AG09309 (cell line): ENCODE measurements around the gene TRIM15.
"Not testable (repeated sequence)": the region's sequence is repeated elsewhere in the genome, so short reads cannot be mapped to it uniquely, and the experiment has no call there.

Source experiments
- DNase-seq: peaks from one replicate; pipeline ENCODE4 v3.0.0-alpha.2; 2010; ENCODE audit warnings: low read depth
- H3K4me3 ChIP-seq: 2 replicates; pipeline ENCODE4 v1.5.1; 2011; ENCODE audit warnings: mild to moderate bottlenecking, low read depth, low read length, moderate library complexity; ENCODE audit not compliant: control insufficient read depth
- CTCF ChIP-seq: IDR thresholded peaks from 2 replicates; pipeline ENCODE4 v1.5.1; 2011; ENCODE audit warnings: mild to moderate bottlenecking, low read depth, low read length, inconsistent platforms; ENCODE audit not compliant: insufficient read depth, control insufficient read depth; ENCODE audit errors: missing control alignments

TRIM15 gene

GRCh38 chr6:30163090-30163917 lies at the start of gene TRIM15:
TSS of gene TRIM15 (plus strand) at chr6:30163546. CDS start at chr6:30163685, 139 bp downstream.
- TF ChIP-seq CTCF = no peak
- DNase-seq = no peak
- no peak within 1 kb of the TSS for H3K4me3 ChIP-seq

- DNase-seq = no peak
- H3K4me3 ChIP-seq = no peak overlapping the region
- TF ChIP-seq CTCF = no peak
These were observed 49.5 kb upstream of the TRIM15 start for GRCh38 chr6:30113841-30114240.

- TF ChIP-seq CTCF = no peak
- DNase-seq = no peak
- H3K4me3 ChIP-seq = no peak overlapping the region
These were observed 46.6 kb upstream of the TRIM15 start for GRCh38 chr6:30116724-30117123.

- not testable (repeated sequence) for DNase-seq, H3K4me3 ChIP-seq
These were observed 44.7 kb upstream of the TRIM15 start for GRCh38 chr6:30118691-30119090.

GRCh38 chr6:30121446-30122366 lies 41.6 kb upstream of the TRIM15 start:
- DNase-seq = no peak
- TF ChIP-seq CTCF = no peak
- H3K4me3 ChIP-seq = no peak overlapping the region

GRCh38 chr6:30122515-30122914 lies 40.8 kb upstream of the TRIM15 start:
- no peak overlapping the region for H3K4me3 ChIP-seq
- TF ChIP-seq CTCF = no peak
- peak; percentile 46 for DNase-seq
